Spleen (tissue), 7 donors: ENCODE measurements around the gene PPIG.

Source experiments
- POLR2A ChIP-seq, 3 donors: fragments of 450-650 bp; IDR thresholded peaks; one replicate each; pipeline ENCODE4 v1.5.1; 2017; ENCODE audit warnings: antibody characterized with exemption in 3 of 3, mild to moderate bottlenecking in 1 of 3
- TF ChIP-seq, protein P1 (sequence below), 11 experiments: fragments of 200-600 bp in 7 of 11; fragments of 450-650 bp in 4 of 11; sonication (generic) in 4 of 11; IDR thresholded peaks in 8 of 11; conservative IDR thresholded peaks in 3 of 11; 1 replicate in 7 of 11; 2 replicates in 4 of 11; pipeline versions ENCODE4 v1.4.0 to v1.8.0; 2016 to 2021; ENCODE audit warnings: antibody characterized with exemption in 11 of 11, inconsistent platforms in 4 of 11, mild to moderate bottlenecking in 1 of 11
- donor health status: DM: no; HTN: no; CAD: no; lungs with moderate emphysema.
- donor health status: DM: no; HTN: no; CAD: no.
- donor health status: DM: no; HTN: no; CAD: no.

DNA sequence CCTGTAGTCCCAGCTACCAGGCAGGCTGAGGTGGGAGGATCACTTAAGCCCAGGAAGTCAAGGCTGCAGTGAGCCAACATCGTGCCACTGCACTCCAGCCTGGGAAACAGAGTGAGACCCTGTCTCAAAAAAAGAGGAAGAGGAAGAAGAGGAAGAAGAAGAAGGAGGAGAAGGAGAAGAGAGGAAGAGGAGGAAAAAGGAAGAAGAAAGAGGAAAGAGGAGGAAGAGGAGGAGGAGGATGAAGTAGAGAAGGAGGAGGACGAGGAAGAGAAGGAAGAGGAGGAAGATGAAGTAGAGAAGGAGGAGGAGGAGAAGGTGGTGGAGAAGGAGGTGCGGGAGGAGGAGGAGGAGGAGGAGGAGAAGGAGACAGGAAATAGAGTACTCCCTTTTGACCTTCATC lies 72.0 kb downstream of the PPIG start:
- TF ChIP-seq, protein P1, sequence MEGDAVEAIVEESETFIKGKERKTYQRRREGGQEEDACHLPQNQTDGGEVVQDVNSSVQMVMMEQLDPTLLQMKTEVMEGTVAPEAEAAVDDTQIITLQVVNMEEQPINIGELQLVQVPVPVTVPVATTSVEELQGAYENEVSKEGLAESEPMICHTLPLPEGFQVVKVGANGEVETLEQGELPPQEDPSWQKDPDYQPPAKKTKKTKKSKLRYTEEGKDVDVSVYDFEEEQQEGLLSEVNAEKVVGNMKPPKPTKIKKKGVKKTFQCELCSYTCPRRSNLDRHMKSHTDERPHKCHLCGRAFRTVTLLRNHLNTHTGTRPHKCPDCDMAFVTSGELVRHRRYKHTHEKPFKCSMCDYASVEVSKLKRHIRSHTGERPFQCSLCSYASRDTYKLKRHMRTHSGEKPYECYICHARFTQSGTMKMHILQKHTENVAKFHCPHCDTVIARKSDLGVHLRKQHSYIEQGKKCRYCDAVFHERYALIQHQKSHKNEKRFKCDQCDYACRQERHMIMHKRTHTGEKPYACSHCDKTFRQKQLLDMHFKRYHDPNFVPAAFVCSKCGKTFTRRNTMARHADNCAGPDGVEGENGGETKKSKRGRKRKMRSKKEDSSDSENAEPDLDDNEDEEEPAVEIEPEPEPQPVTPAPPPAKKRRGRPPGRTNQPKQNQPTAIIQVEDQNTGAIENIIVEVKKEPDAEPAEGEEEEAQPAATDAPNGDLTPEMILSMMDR (IDR thresholded peaks at IDR 0.05 in 8 of 11, conservative IDR thresholded peaks at IDR 0.05 in 3 of 11) = no peak
- TF ChIP-seq POLR2A (IDR thresholded peaks at IDR 0.05) = no peak
